SK-N-SH (cell line): ENCODE results near the gene AKR1A1.

Source experiments
- CHD2 ChIP-seq: fragments of 150-350 bp; IDR thresholded peaks from 2 replicates; pipeline ENCODE4 v1.6.1; 2018; ENCODE audit warnings: low read length; ENCODE audit not compliant: partially characterized antibody
- EP300 ChIP-seq, 2 experiments: IDR thresholded peaks; 2 replicates each; pipeline versions ENCODE4 v1.4.0 to v1.6.1; 2012; ENCODE audit warnings: borderline replicate concordance in 1 of 2, low read depth in 1 of 2, low read length in 1 of 2
- RXRA ChIP-seq: IDR thresholded peaks from 2 replicates; pipeline ENCODE4 v1.4.0; 2012; ENCODE audit warnings: low read depth, mild to moderate bottlenecking, borderline replicate concordance
- YY1 ChIP-seq: IDR thresholded peaks from 2 replicates; pipeline ENCODE4 v1.4.0; 2012; ENCODE audit warnings: low read depth, mild to moderate bottlenecking
- TF ChIP-seq, protein P1 (sequence below): fragments of 200-600 bp; sonication (generic); IDR thresholded peaks from 2 replicates; pipeline ENCODE4 v1.6.1; 2017; ENCODE audit warnings: antibody characterized with exemption, mild to moderate bottlenecking, moderate library complexity
- TF ChIP-seq, protein P2 (sequence below): fragments of 150-350 bp; IDR thresholded peaks from 2 replicates; pipeline ENCODE4 v1.6.1; 2016; ENCODE audit warnings: mild to moderate bottlenecking, low read depth, low read length

DNA sequence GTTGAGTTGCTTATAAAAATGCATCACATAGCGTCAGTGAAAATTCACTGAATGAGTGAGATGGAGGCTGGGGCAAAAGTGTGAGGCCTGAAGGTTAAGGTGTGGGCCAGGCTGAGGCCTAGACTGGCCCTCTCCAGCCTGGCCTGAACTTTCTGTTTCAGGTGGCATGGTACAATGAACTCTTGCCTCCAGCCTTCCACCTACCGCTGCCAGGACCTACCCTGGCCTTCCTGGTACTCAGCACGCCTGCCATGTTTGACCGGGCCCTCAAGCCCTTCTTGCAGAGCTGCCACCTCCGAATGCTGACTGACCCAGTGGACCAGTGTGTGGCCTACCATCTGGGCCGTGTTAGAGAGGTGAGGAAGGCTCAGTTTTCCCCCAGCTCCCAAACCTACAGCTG, 43.4 kb upstream of the AKR1A1 start:
- TF ChIP-seq YY1 = no peak
- no peak for TF ChIP-seq RXRA
- TF ChIP-seq, protein P1, sequence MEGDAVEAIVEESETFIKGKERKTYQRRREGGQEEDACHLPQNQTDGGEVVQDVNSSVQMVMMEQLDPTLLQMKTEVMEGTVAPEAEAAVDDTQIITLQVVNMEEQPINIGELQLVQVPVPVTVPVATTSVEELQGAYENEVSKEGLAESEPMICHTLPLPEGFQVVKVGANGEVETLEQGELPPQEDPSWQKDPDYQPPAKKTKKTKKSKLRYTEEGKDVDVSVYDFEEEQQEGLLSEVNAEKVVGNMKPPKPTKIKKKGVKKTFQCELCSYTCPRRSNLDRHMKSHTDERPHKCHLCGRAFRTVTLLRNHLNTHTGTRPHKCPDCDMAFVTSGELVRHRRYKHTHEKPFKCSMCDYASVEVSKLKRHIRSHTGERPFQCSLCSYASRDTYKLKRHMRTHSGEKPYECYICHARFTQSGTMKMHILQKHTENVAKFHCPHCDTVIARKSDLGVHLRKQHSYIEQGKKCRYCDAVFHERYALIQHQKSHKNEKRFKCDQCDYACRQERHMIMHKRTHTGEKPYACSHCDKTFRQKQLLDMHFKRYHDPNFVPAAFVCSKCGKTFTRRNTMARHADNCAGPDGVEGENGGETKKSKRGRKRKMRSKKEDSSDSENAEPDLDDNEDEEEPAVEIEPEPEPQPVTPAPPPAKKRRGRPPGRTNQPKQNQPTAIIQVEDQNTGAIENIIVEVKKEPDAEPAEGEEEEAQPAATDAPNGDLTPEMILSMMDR = no peak
- TF ChIP-seq EP300 (IDR thresholded peaks at IDR 0.05; ENCODE audit: borderline replicate concordance in 1 of 2, low read depth in 1 of 2, low read length in 1 of 2) = no peak
- TF ChIP-seq CHD2 = no peak
- TF ChIP-seq, protein P2, sequence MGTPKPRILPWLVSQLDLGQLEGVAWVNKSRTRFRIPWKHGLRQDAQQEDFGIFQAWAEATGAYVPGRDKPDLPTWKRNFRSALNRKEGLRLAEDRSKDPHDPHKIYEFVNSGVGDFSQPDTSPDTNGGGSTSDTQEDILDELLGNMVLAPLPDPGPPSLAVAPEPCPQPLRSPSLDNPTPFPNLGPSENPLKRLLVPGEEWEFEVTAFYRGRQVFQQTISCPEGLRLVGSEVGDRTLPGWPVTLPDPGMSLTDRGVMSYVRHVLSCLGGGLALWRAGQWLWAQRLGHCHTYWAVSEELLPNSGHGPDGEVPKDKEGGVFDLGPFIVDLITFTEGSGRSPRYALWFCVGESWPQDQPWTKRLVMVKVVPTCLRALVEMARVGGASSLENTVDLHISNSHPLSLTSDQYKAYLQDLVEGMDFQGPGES = no peak
